ENCODE measurements around the gene TEX29. TPM values are rescaled to one million over a fixed set of nuclear protein-coding genes. Genes with fewer than 3 reads are reported as not detected.

TEX29 gene
- total RNA-seq, 4 donors from 2014 or later, result not detected

- Histone ChIP-seq H3K9me3 (no peaks in the 10 kb centered on the region), H3K27ac (no peak overlapping the region), H3K4me1 (no peaks in the 10 kb centered on the region), H3K27me3 (no peaks in the 10 kb centered on the region), H3K36me3 (no peaks in the 10 kb centered on the region), H3K4me3 (replicated peaks in 1 of 3) (no peak overlapping the region)
- TF ChIP-seq POLR2A (IDR thresholded peaks at IDR 0.05) (no peak), CTCF (IDR thresholded peaks at IDR 0.05) (no peak)
- DNase-seq, result no peak
- intact Hi-C loops (cut with DNase I), result no loop called here
- WGBS, 2 donors, result 74 to 86% methylated on average over 11 to 12 of the region's 12 CpGs
These were observed 4.2 kb upstream of the TEX29 start for GRCh38 chr13:111316161-111316730.

- TF ChIP-seq POLR2A (IDR thresholded peaks at IDR 0.05) (no peak), CTCF (IDR thresholded peaks at IDR 0.05) (no peak)
- Histone ChIP-seq H3K4me3 (replicated peaks in 1 of 3) (no peak overlapping the region), H3K27me3 (no peaks in the 10 kb centered on the region), H3K9me3 (no peaks in the 10 kb centered on the region), H3K4me1 (no peaks in the 10 kb centered on the region), H3K36me3 (no peaks in the 10 kb centered on the region), H3K27ac (no peak overlapping the region)
- intact Hi-C loops (cut with DNase I), result no loop called here
- DNase-seq, result no peak
- 87 to 92% methylated on average over 10 to 14 of the region's 14 CpGs for WGBS, 2 donors
These were observed 3.3 kb upstream of the TEX29 start for GRCh38 chr13:111317042-111317550.

GRCh38 chr13:111317571-111318345 is 2.7 kb upstream of the TEX29 start:
- Histone ChIP-seq H3K27me3 (no peaks in the 10 kb centered on the region), H3K27ac (no peak overlapping the region), H3K4me3 (replicated peaks in 1 of 3) (no peak overlapping the region), H3K9me3 (no peaks in the 10 kb centered on the region), H3K36me3 (no peaks in the 10 kb centered on the region), H3K4me1 (no peaks in the 10 kb centered on the region)
- no peak for DNase-seq
- WGBS, 2 donors, result 82 to 86% methylated on average over 25 to 29 of the region's 29 CpGs
- no peak for TF ChIP-seq CTCF (IDR thresholded peaks at IDR 0.05)
- no peak for TF ChIP-seq POLR2A (IDR thresholded peaks at IDR 0.05)
- intact Hi-C loops (cut with DNase I), result no loop called here

- Histone ChIP-seq H3K4me1 (no peaks in the 10 kb centered on the region), H3K4me3 (replicated peaks in 1 of 3) (no peak overlapping the region), H3K27ac (no peak overlapping the region), H3K36me3 (no peaks in the 10 kb centered on the region), H3K27me3 (no peaks in the 10 kb centered on the region), H3K9me3 (no peaks in the 10 kb centered on the region)
- TF ChIP-seq CTCF (IDR thresholded peaks at IDR 0.05) (no peak), POLR2A (IDR thresholded peaks at IDR 0.05) (no peak)
- WGBS, 2 donors, result 75 to 95% methylated on average over 9 to 13 of the region's 13 CpGs
- DNase-seq, result no peak
- intact Hi-C loops (cut with DNase I), result no loop called here
These were observed 2.1 kb upstream of the TEX29 start for GRCh38 chr13:111318386-111318785.

GRCh38 chr13:111319521-111319920 is 921 bp upstream of the TEX29 start:
- Histone ChIP-seq H3K27me3 (no peaks in the 10 kb centered on the region), H3K27ac (no peak overlapping the region), H3K9me3 (no peaks in the 10 kb centered on the region), H3K4me3 (replicated peaks in 1 of 3) (no peak overlapping the region), H3K36me3 (no peaks in the 10 kb centered on the region), H3K4me1 (no peaks in the 10 kb centered on the region)
- intact Hi-C loops (cut with DNase I), result no loop called here
- no peak for TF ChIP-seq CTCF (IDR thresholded peaks at IDR 0.05)
- no peak for TF ChIP-seq POLR2A (IDR thresholded peaks at IDR 0.05)
- WGBS, 2 donors, result 94% methylated on average over 12 of the region's 12 CpGs
- no peak for DNase-seq
